ENCODE measurements around the gene KANK3.
"Not testable (repeated sequence)": the region's sequence is repeated elsewhere in the genome, so short reads cannot be mapped to it uniquely, and the experiment has no call there.

Gene KANK3

GRCh38 chr19:8320564-8321066, 22.4 kb downstream of the KANK3 start:
- H3K27ac ChIP-seq = peak overlapping the region; percentile 82
- TF ChIP-seq CTCF (conservative IDR thresholded peaks at IDR 0.05) = no peak

GRCh38 chr19:8319807-8320520, 23.1 kb downstream of the KANK3 start:
- H3K27ac ChIP-seq = peak overlapping the region; percentile 82; the same call in 1 of the 2 replicates
- no peak for TF ChIP-seq CTCF (conservative IDR thresholded peaks at IDR 0.05)

GRCh38 chr19:8318835-8319234, 24.2 kb downstream of the KANK3 start:
- H3K27ac ChIP-seq = not testable (repeated sequence)

GRCh38 chr19:8316351-8317125, 26.5 kb downstream of the KANK3 start:
- H3K27ac ChIP-seq = no peak overlapping the region

GRCh38 chr19:8314981-8315640, 28.0 kb downstream of the KANK3 start:
- H3K27ac ChIP-seq = not testable (repeated sequence)

More at GRCh38 chr19:8316351-8317125, 26.5 kb downstream of the KANK3 start:
- TF ChIP-seq CTCF (conservative IDR thresholded peaks at IDR 0.05) = no peak

GRCh38 chr19:8311461-8312260, 31.4 kb downstream of the KANK3 start:
- TF ChIP-seq CTCF (conservative IDR thresholded peaks at IDR 0.05) = no peak
- H3K27ac ChIP-seq = peak overlapping the region; percentile 55

GRCh38 chr19:8310342-8311055, 32.6 kb downstream of the KANK3 start:
- TF ChIP-seq CTCF (conservative IDR thresholded peaks at IDR 0.05) = no peak
- peak overlapping the region; percentile 55 for H3K27ac ChIP-seq
